GM23338 (cell line): Measurements from ENCODE around the gene RNGTT. TPM values are rescaled to one million over a fixed set of nuclear protein-coding genes. Genes with fewer than 3 reads are reported as not detected.

Experiments
- ATAC-seq: fragments of 200-7000 bp; cut with Tn5 transposase; 3 replicates; pipeline ENCODE4 v1.9.1; 2020
- DNase-seq: peaks from one replicate; pipeline ENCODE4 v3.0.0-alpha.2; 2015; ENCODE audit warnings: low spot score
- H2AFZ ChIP-seq: fragments of 200-600 bp; sonication (generic); 2 replicates; pipeline ENCODE4 v1.8.0; 2016; ENCODE audit warnings: antibody characterized with exemption, mild to moderate bottlenecking, moderate library complexity
- H3F3A ChIP-seq: fragments of 200-600 bp; sonication (generic); replicated peaks from 2 replicates; pipeline ENCODE4 v1.8.0; 2017; ENCODE audit warnings: antibody characterized with exemption, mixed run types, low read depth
- H3K27ac ChIP-seq: fragments of 200-600 bp; sonication (generic); 2 replicates; pipeline ENCODE4 v1.6.1; 2016; ENCODE audit warnings: low read depth
- H3K27me3 ChIP-seq: fragments of 200-600 bp; sonication (generic); 2 replicates; pipeline ENCODE4 v1.8.0; 2016; ENCODE audit warnings: mild to moderate bottlenecking, mixed run types, moderate library complexity; ENCODE audit not compliant: insufficient read depth
- H3K36me3 ChIP-seq: fragments of 200-600 bp; sonication (generic); 2 replicates; pipeline ENCODE4 v1.8.0; 2016; ENCODE audit warnings: mild to moderate bottlenecking; ENCODE audit not compliant: insufficient read depth
- H3K4me1 ChIP-seq: fragments of 200-600 bp; sonication (generic); 2 replicates; pipeline ENCODE4 v1.8.0; 2016; ENCODE audit warnings: mild to moderate bottlenecking, moderate library complexity; ENCODE audit not compliant: insufficient read depth
- H3K4me2 ChIP-seq: fragments of 200-600 bp; sonication (generic); 2 replicates; pipeline ENCODE4 v1.7.1; 2017; ENCODE audit warnings: mixed run types
- H3K4me3 ChIP-seq: fragments of 200-600 bp; sonication (generic); 2 replicates; pipeline ENCODE4 v1.6.1; 2016; ENCODE audit warnings: mixed run types
- H3K79me2 ChIP-seq: fragments of 200-600 bp; sonication (generic); replicated peaks from 2 replicates; pipeline ENCODE4 v1.8.0; 2017; ENCODE audit warnings: mild to moderate bottlenecking; ENCODE audit not compliant: insufficient read depth
- H3K9me2 ChIP-seq: fragments of 200-600 bp; sonication (generic); 2 replicates; pipeline ENCODE4 v1.8.0; 2017; ENCODE audit not compliant: insufficient read depth
- H4K20me1 ChIP-seq: fragments of 200-600 bp; sonication (generic); replicated peaks from 2 replicates; pipeline ENCODE4 v1.8.0; 2017; ENCODE audit warnings: mild to moderate bottlenecking; ENCODE audit not compliant: insufficient read depth
- H3K27ac Mint-ChIP-seq: 2 replicates; pipeline ENCODE4 v1.8.0; 2020; ENCODE audit warnings: inconsistent platforms, mild to moderate bottlenecking, moderate library complexity, mixed read lengths
- H3K27me3 Mint-ChIP-seq: 3 replicates; pipeline ENCODE4 v1.8.0; 2022; ENCODE audit warnings: low read depth, mild to moderate bottlenecking, moderate library complexity, mixed read lengths, inconsistent platforms; ENCODE audit not compliant: insufficient read depth, poor library complexity
- H3K36me3 Mint-ChIP-seq: 3 replicates; pipeline ENCODE4 v1.8.0; 2021; ENCODE audit warnings: low read depth, mild to moderate bottlenecking, inconsistent platforms, moderate library complexity, mixed read lengths
- H3K4me1 Mint-ChIP-seq: 3 replicates; pipeline ENCODE4 v1.8.0; 2020; ENCODE audit warnings: mild to moderate bottlenecking, inconsistent platforms, mixed read lengths
- H3K4me3 Mint-ChIP-seq: 3 replicates; pipeline ENCODE4 v1.8.0; 2021; ENCODE audit warnings: moderate library complexity, mild to moderate bottlenecking, inconsistent platforms, mixed read lengths
- H3K9me3 Mint-ChIP-seq: 3 replicates; pipeline ENCODE4 v1.8.0; 2020; ENCODE audit warnings: moderate library complexity, mild to moderate bottlenecking, inconsistent platforms, mixed read lengths
- CREB1 ChIP-seq: fragments of 250-450 bp; sonication (Bioruptor Pico); IDR thresholded peaks from 2 replicates; pipeline ENCODE4 v1.5.0; 2020; ENCODE audit warnings: low read depth, mild to moderate bottlenecking, moderate library complexity
- EZH2 ChIP-seq: fragments of 200-600 bp; sonication (generic); IDR thresholded peaks from one replicate; pipeline ENCODE4 v1.8.0; 2017; ENCODE audit warnings: antibody characterized with exemption, mild to moderate bottlenecking, low read depth; ENCODE audit not compliant: unreplicated experiment
- POLR2AphosphoS5 ChIP-seq: IDR thresholded peaks from 2 replicates; pipeline ENCODE4 v1.6.1; 2016; ENCODE audit warnings: antibody characterized with exemption, low read depth
- ZNF331 ChIP-seq: fragments of 250-450 bp; sonication (Bioruptor Pico); IDR thresholded peaks from 2 replicates; pipeline ENCODE4 v1.5.0; 2020; ENCODE audit warnings: low read depth, mild to moderate bottlenecking, moderate library complexity
- polyA plus RNA-seq: library from polyadenylated mRNA; unstranded; fragments of >200 nt; fragmentation: Nextera tagmentation; extraction: Ambion mirVana; gene quantifications from 2 replicates; pipeline ENCODE4 v1.2.1, GENCODE V29; 2016
- total RNA-seq: library from RNA; depleted of rRNA; stranded (reverse); fragments of >200 nt; shearing (Covaris generic); gene quantifications from 2 replicates; pipeline ENCODE4 v1.2.3, GENCODE V29; 2014
- TF ChIP-seq, protein P1 (sequence below): IDR thresholded peaks from 2 replicates; pipeline ENCODE4 v1.6.1; 2016; ENCODE audit warnings: antibody characterized with exemption
- TF ChIP-seq, protein P2 (sequence below): IDR thresholded peaks from one replicate; pipeline ENCODE4 v1.6.1; 2018; ENCODE audit warnings: antibody characterized with exemption; ENCODE audit not compliant: unreplicated experiment

The RNGTT gene
- total and polyA plus RNA-seq, 2 experiments from 2014 or later = 11.2 to 29.2 TPM

DNA sequence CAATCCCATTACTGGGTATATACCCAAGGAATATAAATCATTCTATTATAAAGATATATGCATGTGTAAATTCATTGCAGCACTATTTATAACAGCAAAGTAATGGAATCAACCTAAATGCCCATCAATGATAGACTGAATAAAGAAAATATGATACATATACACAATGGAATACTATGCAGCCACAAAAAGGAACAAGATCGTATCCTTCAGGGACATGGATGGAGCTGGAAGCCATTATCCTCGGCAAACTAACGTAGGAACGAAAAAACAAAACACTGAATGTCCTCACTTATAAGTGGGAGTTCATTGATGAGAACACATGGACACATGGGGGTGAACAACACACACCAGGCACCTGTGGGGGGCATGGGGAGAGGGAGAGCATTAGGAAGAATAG, 156.7 kb downstream of the RNGTT start (continued):
- TF ChIP-seq, protein P1, sequence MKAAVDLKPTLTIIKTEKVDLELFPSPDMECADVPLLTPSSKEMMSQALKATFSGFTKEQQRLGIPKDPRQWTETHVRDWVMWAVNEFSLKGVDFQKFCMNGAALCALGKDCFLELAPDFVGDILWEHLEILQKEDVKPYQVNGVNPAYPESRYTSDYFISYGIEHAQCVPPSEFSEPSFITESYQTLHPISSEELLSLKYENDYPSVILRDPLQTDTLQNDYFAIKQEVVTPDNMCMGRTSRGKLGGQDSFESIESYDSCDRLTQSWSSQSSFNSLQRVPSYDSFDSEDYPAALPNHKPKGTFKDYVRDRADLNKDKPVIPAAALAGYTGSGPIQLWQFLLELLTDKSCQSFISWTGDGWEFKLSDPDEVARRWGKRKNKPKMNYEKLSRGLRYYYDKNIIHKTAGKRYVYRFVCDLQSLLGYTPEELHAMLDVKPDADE = no peak
- TF ChIP-seq EZH2 (no peak), POLR2AphosphoS5 (no peak), ZNF331 (CRISPR knock-in tag) (no peak), CREB1 (CRISPR knock-in tag) (no peak)
- TF ChIP-seq, protein P2, sequence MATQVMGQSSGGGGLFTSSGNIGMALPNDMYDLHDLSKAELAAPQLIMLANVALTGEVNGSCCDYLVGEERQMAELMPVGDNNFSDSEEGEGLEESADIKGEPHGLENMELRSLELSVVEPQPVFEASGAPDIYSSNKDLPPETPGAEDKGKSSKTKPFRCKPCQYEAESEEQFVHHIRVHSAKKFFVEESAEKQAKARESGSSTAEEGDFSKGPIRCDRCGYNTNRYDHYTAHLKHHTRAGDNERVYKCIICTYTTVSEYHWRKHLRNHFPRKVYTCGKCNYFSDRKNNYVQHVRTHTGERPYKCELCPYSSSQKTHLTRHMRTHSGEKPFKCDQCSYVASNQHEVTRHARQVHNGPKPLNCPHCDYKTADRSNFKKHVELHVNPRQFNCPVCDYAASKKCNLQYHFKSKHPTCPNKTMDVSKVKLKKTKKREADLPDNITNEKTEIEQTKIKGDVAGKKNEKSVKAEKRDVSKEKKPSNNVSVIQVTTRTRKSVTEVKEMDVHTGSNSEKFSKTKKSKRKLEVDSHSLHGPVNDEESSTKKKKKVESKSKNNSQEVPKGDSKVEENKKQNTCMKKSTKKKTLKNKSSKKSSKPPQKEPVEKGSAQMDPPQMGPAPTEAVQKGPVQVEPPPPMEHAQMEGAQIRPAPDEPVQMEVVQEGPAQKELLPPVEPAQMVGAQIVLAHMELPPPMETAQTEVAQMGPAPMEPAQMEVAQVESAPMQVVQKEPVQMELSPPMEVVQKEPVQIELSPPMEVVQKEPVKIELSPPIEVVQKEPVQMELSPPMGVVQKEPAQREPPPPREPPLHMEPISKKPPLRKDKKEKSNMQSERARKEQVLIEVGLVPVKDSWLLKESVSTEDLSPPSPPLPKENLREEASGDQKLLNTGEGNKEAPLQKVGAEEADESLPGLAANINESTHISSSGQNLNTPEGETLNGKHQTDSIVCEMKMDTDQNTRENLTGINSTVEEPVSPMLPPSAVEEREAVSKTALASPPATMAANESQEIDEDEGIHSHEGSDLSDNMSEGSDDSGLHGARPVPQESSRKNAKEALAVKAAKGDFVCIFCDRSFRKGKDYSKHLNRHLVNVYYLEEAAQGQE = no peak

GRCh38 chr6:88804701-88805100, 158.7 kb downstream of the RNGTT start:
- no peak overlapping the region for H3K4me2 ChIP-seq

More at GRCh38 chr6:88804701-88805100, 158.7 kb downstream of the RNGTT start:
- Mint-ChIP-seq H3K36me3 (peaks cover 28% of the 10 kb centered on the region), H3K9me3 (peaks cover 17% of the 10 kb centered on the region; the same call in 2 of the 3 replicates), H3K27me3 (no peaks in the 10 kb centered on the region), H3K4me3 (no peak overlapping the region), H3K4me1 (no peaks in the 10 kb centered on the region), H3K27ac (no peak overlapping the region)
- H3F3A ChIP-seq = no peaks in the 10 kb centered on the region
- DNase-seq (no peak), ATAC-seq (no peak)
- H4K20me1 ChIP-seq = no peaks in the 10 kb centered on the region
- no peak overlapping the region for H3K27ac ChIP-seq
- no peak overlapping the region for H2AFZ ChIP-seq
- H3K9me2 ChIP-seq = no peaks in the 10 kb centered on the region
- H3K4me1 ChIP-seq = no peaks in the 10 kb centered on the region
- H3K36me3 ChIP-seq = peaks cover 14% of the 10 kb centered on the region; the same call in 1 of the 2 replicates
- H3K79me2 ChIP-seq = no peaks in the 10 kb centered on the region; the same call in none of the 2 replicates
- no peak overlapping the region for H3K4me3 ChIP-seq
- TF ChIP-seq, protein P2 = no peak
- TF ChIP-seq CREB1 (CRISPR knock-in tag) = no peak
- H3K27me3 ChIP-seq = no peaks in the 10 kb centered on the region
